B cell (primary cell): ENCODE measurements around the gene ADRA2C. TPM values are rescaled to one million over a fixed set of nuclear protein-coding genes. Genes with fewer than 3 reads are reported as not detected.

Experiments
- ATAC-seq: fragments of 200-7000 bp; cut with Tn5 transposase; one replicate; pipeline ENCODE4 v1.10.0; 2021; ENCODE audit warnings: low read depth, mild to moderate bottlenecking, moderate number of reproducible peaks, moderate library complexity
- CTCF ChIA-PET: fragments of 350-600 bp; sonication (Branson Sonifier 250); formaldehyde crosslinking; loops from one replicate; lab custom pipeline; 2021; ENCODE audit warnings: antibody characterized with exemption, inconsistent platforms; lab: Charles Lee
- POLR2A ChIA-PET: fragments of 350-600 bp; sonication (Branson Sonifier 250); formaldehyde crosslinking; loops from one replicate; lab custom pipeline; 2021; ENCODE audit warnings: antibody characterized with exemption; lab: Charles Lee
- DNase-seq: peaks from one replicate; pipeline ENCODE4 v3.0.0; 2013
- H2AFZ ChIP-seq: 2 replicates; pipeline ENCODE4 v1.6.1; 2012; ENCODE audit warnings: mild to moderate bottlenecking, low read depth, low read length; ENCODE audit not compliant: insufficient read depth, poor library complexity, severe bottlenecking
- H3K27ac ChIP-seq, 2 donors: 1 replicate in 1 of 2; 2 replicates in 1 of 2; pipeline ENCODE4 v1.5.1; 2012 to 2013; ENCODE audit warnings: low read length in 2 of 2, mild to moderate bottlenecking in 2 of 2, moderate library complexity in 1 of 2
- H3K27me3 ChIP-seq, 4 experiments: fragments of 200-600 bp in 1 of 4; sonication (generic) in 1 of 4; replicated peaks in 1 of 4; 1 replicate in 2 of 4; 2 replicates in 2 of 4; pipeline versions ENCODE4 v1.6.1 to v1.7.0; 2013 to 2016; ENCODE audit warnings: low read length in 3 of 4, mild to moderate bottlenecking in 2 of 4, mixed read lengths in 1 of 4, moderate library complexity in 1 of 4; ENCODE audit not compliant: insufficient read depth in 4 of 4, control insufficient read depth in 3 of 4; ENCODE audit errors: control extremely low read depth in 1 of 4
- H3K36me3 ChIP-seq, 2 experiments: replicated peaks in 1 of 2; 1 replicate in 1 of 2; 2 replicates in 1 of 2; pipeline versions ENCODE4 v1.6.1 to v1.7.1; 2013; ENCODE audit warnings: low read length in 1 of 2; ENCODE audit not compliant: insufficient read depth in 2 of 2, control insufficient read depth in 1 of 2; ENCODE audit errors: control extremely low read depth in 1 of 2, extremely low read depth in 1 of 2
- H3K4me1 ChIP-seq, 2 donors: fragments of 200-600 bp in 1 of 2; sonication (generic) in 1 of 2; 1 replicate in 1 of 2; 2 replicates in 1 of 2; pipeline versions ENCODE4 v1.5.1 to v1.6.1; 2013 to 2017; ENCODE audit warnings: low read length in 2 of 2; ENCODE audit not compliant: control insufficient read depth in 2 of 2, insufficient read depth in 2 of 2
- H3K4me2 ChIP-seq: replicated peaks from 2 replicates; pipeline ENCODE3; 2012; ENCODE audit warnings: mild to moderate bottlenecking, low read depth, low read length; ENCODE audit not compliant: poor library complexity, severe bottlenecking
- H3K4me3 ChIP-seq, 5 experiments: fragments of 200-600 bp in 1 of 5; sonication (generic) in 1 of 5; 1 replicate in 3 of 5; 2 replicates in 2 of 5; pipeline versions ENCODE4 v1.5.1 to v1.7.0; 2011 to 2016; ENCODE audit warnings: low read length in 4 of 5, mild to moderate bottlenecking in 4 of 5, low read depth in 2 of 5, control low read depth in 1 of 5, moderate library complexity in 1 of 5; ENCODE audit not compliant: insufficient read depth in 1 of 5; ENCODE audit errors: control extremely low read depth in 1 of 5, extremely low read depth in 1 of 5
- H3K79me2 ChIP-seq: fragments of 200-600 bp; sonication (generic); one replicate; pipeline ENCODE4 v1.6.0; 2016; ENCODE audit warnings: low read length; ENCODE audit not compliant: control insufficient read depth, insufficient read depth
- H3K9ac ChIP-seq: fragments of 200-600 bp; sonication (generic); 2 replicates; pipeline ENCODE4 v1.6.1; 2017; ENCODE audit warnings: mild to moderate bottlenecking, low read length, moderate library complexity
- H3K9me3 ChIP-seq, 3 donors: one replicate each; pipeline versions ENCODE4 v1.6.1 to v1.7.1; 2013; ENCODE audit warnings: low read length in 2 of 3; ENCODE audit not compliant: control insufficient read depth in 2 of 3, insufficient read depth in 1 of 3; ENCODE audit errors: control extremely low read depth in 1 of 3
- H4K20me1 ChIP-seq: 2 replicates; pipeline ENCODE4 v1.6.0; 2012; ENCODE audit warnings: mild to moderate bottlenecking, low read length; ENCODE audit not compliant: insufficient read depth, control insufficient read depth, poor library complexity, severe bottlenecking
- H3K27ac Mint-ChIP-seq: one replicate; pipeline ENCODE4 v1.8.0; 2021; ENCODE audit warnings: mixed read lengths
- H3K27me3 Mint-ChIP-seq: one replicate; pipeline ENCODE4 v1.8.0; 2021; ENCODE audit warnings: mixed read lengths
- H3K4me1 Mint-ChIP-seq: one replicate; pipeline ENCODE4 v1.8.0; 2021; ENCODE audit warnings: mixed read lengths
- H3K4me3 Mint-ChIP-seq: one replicate; pipeline ENCODE4 v1.8.0; 2021; ENCODE audit warnings: mixed read lengths
- H3K9me3 Mint-ChIP-seq: one replicate; pipeline ENCODE4 v1.8.0; 2022; ENCODE audit warnings: mixed read lengths; ENCODE audit not compliant: insufficient read depth
- CTCF ChIP-seq: fragments of 200-600 bp; IDR thresholded peaks from one replicate; pipeline ENCODE4 v1.8.0; 2022; ENCODE audit warnings: antibody characterized with exemption, mild to moderate bottlenecking
- EZH2 ChIP-seq: IDR thresholded peaks from 2 replicates; pipeline ENCODE4 v1.6.1; 2012; ENCODE audit warnings: borderline replicate concordance, low read depth, mild to moderate bottlenecking, moderate library complexity, low read length; ENCODE audit not compliant: insufficient read depth, poor library complexity, severe bottlenecking
- WGBS: methylation state at CpG from one replicate; pipeline ENCODE4 v1.1.5; 2013; ENCODE audit warnings: missing lambda C conversion rate; ENCODE audit not compliant: insufficient coverage; 5-methylcytosine and 5-hydroxymethylcytosine counted together
- intact Hi-C: fragments of 100-400 bp; cut with micrococcal nuclease; formaldehyde crosslinking; loops from one replicate; pipeline ENCODE4 v1.10.0; 2022
- polyA plus RNA-seq: library from polyadenylated mRNA; depleted of rRNA; stranded (reverse); fragments of >200 nt; gene quantifications from 2 replicates; pipeline ENCODE4 v1.2.3, GENCODE V29; 2012
- total RNA-seq, 2 donors: library from RNA; stranded (reverse); fragments of 120-200 nt in 1 of 2; gene quantifications; 1 replicate in 1 of 2; 2 replicates in 1 of 2; pipeline versions ENCODE4 v1.2.3 to v1.2.4, GENCODE V29; 2013 to 2022

ADRA2C gene
- total and polyA plus RNA-seq, 2 donors (not counting 1 experiment from before 2014, with no cell fraction given) = not detected

- Histone ChIP-seq H3K79me2 (no peaks in the 10 kb centered on the region), H3K27ac (no peak overlapping the region), H3K9ac (no peak overlapping the region), H3K4me3 (no peak overlapping the region), H2AFZ (no peak overlapping the region), H4K20me1 (no peaks in the 10 kb centered on the region), H3K4me1 (no peaks in the 10 kb centered on the region), H3K27me3 (peaks cover 0 to 4% (median 0%) of the 10 kb centered on the region in 4 experiments), H3K9me3 (no peaks in the 10 kb centered on the region), H3K36me3 (no peaks in the 10 kb centered on the region), H3K4me2 (no peak overlapping the region)
- no peaks in the 10 kb centered on the region for H3K9me3 Mint-ChIP-seq
- intact Hi-C loops = no loop called here
- peaks cover 12% of the 10 kb centered on the region for H3K27me3 Mint-ChIP-seq
- H3K27ac Mint-ChIP-seq = no peak overlapping the region
- POLR2A ChIA-PET = no interaction called here
- H3K4me3 Mint-ChIP-seq = no peak overlapping the region
- H3K4me1 Mint-ChIP-seq = no peaks in the 10 kb centered on the region
- ATAC-seq (no peak), DNase-seq (no peak)
- 85% methylated on average over 22 of the region's 23 CpGs for WGBS
- TF ChIP-seq EZH2 (no peak), CTCF (no peak)
- CTCF ChIA-PET = no interaction called here
Observed at GRCh38 chr4:3787489-3788365, 21.5 kb downstream of the ADRA2C start.

GRCh38 chr4:3788366-3788660 is 22.1 kb downstream of the ADRA2C start:
- peaks cover 0 to 2% (median 0%) of the 10 kb centered on the region in 4 experiments for H3K27me3 ChIP-seq

More at GRCh38 chr4:3788366-3788660, 22.1 kb downstream of the ADRA2C start:
- intact Hi-C loops = no loop called here
- no peak overlapping the region for H3K4me2 ChIP-seq
- H3K4me1 ChIP-seq = no peaks in the 10 kb centered on the region
- no peaks in the 10 kb centered on the region for H3K9me3 Mint-ChIP-seq
- H3K9me3 ChIP-seq = peaks cover 0 to 5% (median 0%) of the 10 kb centered on the region in 3 donors
- H3K27ac Mint-ChIP-seq = no peak overlapping the region
- TF ChIP-seq CTCF (no peak), EZH2 (no peak)
- no peaks in the 10 kb centered on the region for H3K36me3 ChIP-seq
- ATAC-seq = no peak
- H3K4me3 Mint-ChIP-seq = no peak overlapping the region
- ChIA-PET CTCF (no interaction called here), POLR2A (no interaction called here)
- no peak overlapping the region for H3K4me3 ChIP-seq
- no peak overlapping the region for H3K9ac ChIP-seq
- no peak overlapping the region for H3K27ac ChIP-seq
- no peaks in the 10 kb centered on the region for H3K4me1 Mint-ChIP-seq
- peaks cover 12% of the 10 kb centered on the region for H3K27me3 Mint-ChIP-seq
- no peaks in the 10 kb centered on the region for H3K79me2 ChIP-seq
- H4K20me1 ChIP-seq = no peaks in the 10 kb centered on the region
- WGBS = 85% methylated on average over 13 of the region's 13 CpGs
- no peak for DNase-seq
- H2AFZ ChIP-seq = no peak overlapping the region
